Measurements from ENCODE around the gene SLC38A8.

The SLC38A8 gene

GRCh38 chr16:84032458-84033178 is 10.0 kb downstream of the SLC38A8 start:
- DNase-seq (ENCODE audit: low spot score) (no peak), FAIRE-seq (no peak)

- FAIRE-seq, result no peak
Measured at GRCh38 chr16:84031556-84031955, 11.0 kb downstream of the SLC38A8 start.

GRCh38 chr16:84029297-84030047 is 13.1 kb downstream of the SLC38A8 start:
- no peak for FAIRE-seq
- DNase-seq (ENCODE audit: low spot score), result no peak

More at GRCh38 chr16:84031556-84031955, 11.0 kb downstream of the SLC38A8 start:
- DNase-seq (ENCODE audit: low spot score), result no peak

- DNase-seq (ENCODE audit: low spot score), result no peak
- no peak for FAIRE-seq
Measured at GRCh38 chr16:84027625-84028024, 15.0 kb downstream of the SLC38A8 start.

- FAIRE-seq (no peak), DNase-seq (ENCODE audit: low spot score) (no peak)
Measured at GRCh38 chr16:84026606-84027005, 16.0 kb downstream of the SLC38A8 start.

- FAIRE-seq (no peak), DNase-seq (ENCODE audit: low spot score) (peak; percentile 6)
Measured at GRCh38 chr16:84024854-84025253, 17.7 kb downstream of the SLC38A8 start.

GRCh38 chr16:84022644-84023043 is 20.0 kb downstream of the SLC38A8 start:
- DNase-seq (ENCODE audit: low spot score) (no peak), FAIRE-seq (no peak)

- no peak for DNase-seq (ENCODE audit: low spot score)
- no peak for FAIRE-seq
Measured at GRCh38 chr16:84021488-84021887, 21.1 kb downstream of the SLC38A8 start.

- no peak for FAIRE-seq
- no peak for DNase-seq (ENCODE audit: low spot score)
Measured at GRCh38 chr16:84020353-84020752, 22.2 kb downstream of the SLC38A8 start.

- no peak for FAIRE-seq
- DNase-seq (ENCODE audit: low spot score), result no peak
Measured at GRCh38 chr16:84018710-84019109, 23.9 kb downstream of the SLC38A8 start.

GRCh38 chr16:84016477-84016876 is 26.1 kb downstream of the SLC38A8 start:
- no peak for DNase-seq (ENCODE audit: low spot score)
- FAIRE-seq, result no peak

- no peak for DNase-seq (ENCODE audit: low spot score)
- FAIRE-seq, result no peak
Measured at GRCh38 chr16:84015399-84015798, 27.2 kb downstream of the SLC38A8 start.

GRCh38 chr16:84014570-84015327 is 27.8 kb downstream of the SLC38A8 start:
- DNase-seq (ENCODE audit: low spot score), result no peak
- FAIRE-seq, result no peak

GRCh38 chr16:84013787-84014569 is 28.6 kb downstream of the SLC38A8 start:
- FAIRE-seq, result no peak
- DNase-seq (ENCODE audit: low spot score), result peak; percentile 63

GRCh38 chr16:84009282-84009681 is 33.3 kb downstream of the SLC38A8 start:
- FAIRE-seq (no peak), DNase-seq (ENCODE audit: low spot score) (no peak)

- FAIRE-seq (no peak), DNase-seq (ENCODE audit: low spot score) (no peak)
Measured at GRCh38 chr16:84007965-84008364, 34.6 kb downstream of the SLC38A8 start.

- FAIRE-seq, result no peak
- DNase-seq (ENCODE audit: low spot score), result no peak
Measured at GRCh38 chr16:84007520-84007919, 35.1 kb downstream of the SLC38A8 start.

GRCh38 chr16:84005391-84005790 is 37.2 kb downstream of the SLC38A8 start:
- FAIRE-seq (no peak), DNase-seq (ENCODE audit: low spot score) (no peak)

GRCh38 chr16:84004442-84004841 is 38.2 kb downstream of the SLC38A8 start:
- DNase-seq (ENCODE audit: low spot score) (no peak), FAIRE-seq (no peak)

GRCh38 chr16:84003038-84003437 is 39.6 kb downstream of the SLC38A8 start:
- FAIRE-seq (no peak), DNase-seq (ENCODE audit: low spot score) (no peak)

GRCh38 chr16:84001726-84002125 is 40.9 kb downstream of the SLC38A8 start:
- no peak for FAIRE-seq
- no peak for DNase-seq (ENCODE audit: low spot score)
